H9 (cell line): Measurements from ENCODE around the gene PDLIM3. TPM values are rescaled to one million over a fixed set of nuclear protein-coding genes. Genes with fewer than 3 reads are reported as not detected.

ENCODE experiments used
- DNase-seq: peaks from one replicate; pipeline ENCODE4 v3.0.0-alpha.2; 2017
- H2AFZ ChIP-seq: one replicate; pipeline ENCODE4 v1.6.1; 2013; ENCODE audit warnings: mild to moderate bottlenecking, low read length, control low read depth, moderate library complexity
- H2AK5ac ChIP-seq: 2 replicates; pipeline ENCODE4 v1.6.1; 2013; ENCODE audit warnings: low read length, control low read depth, mixed read lengths; ENCODE audit not compliant: insufficient read length
- H2BK120ac ChIP-seq: one replicate; pipeline ENCODE4 v1.6.1; 2013; ENCODE audit warnings: low read depth, mild to moderate bottlenecking, low read length, control low read depth, inconsistent platforms; ENCODE audit not compliant: poor library complexity, severe bottlenecking
- H2BK12ac ChIP-seq: 2 replicates; pipeline ENCODE4 v1.6.1; 2013; ENCODE audit warnings: low read length, control low read depth, mixed read lengths, low read depth; ENCODE audit not compliant: insufficient read length
- H2BK15ac ChIP-seq: 2 replicates; pipeline ENCODE4 v1.6.1; 2013; ENCODE audit warnings: low read depth, low read length, control low read depth
- H2BK20ac ChIP-seq: one replicate; pipeline ENCODE4 v1.6.1; 2013; ENCODE audit warnings: low read depth, mild to moderate bottlenecking, low read length, control low read depth, inconsistent platforms; ENCODE audit not compliant: poor library complexity, severe bottlenecking
- H2BK5ac ChIP-seq: 2 replicates; pipeline ENCODE4 v1.6.1; 2013; ENCODE audit warnings: low read length, control low read depth, mixed read lengths; ENCODE audit not compliant: insufficient read length
- H3K14ac ChIP-seq: 2 replicates; pipeline ENCODE4 v1.6.1; 2013; ENCODE audit warnings: low read length, control low read depth; ENCODE audit not compliant: insufficient read depth
- H3K18ac ChIP-seq: 2 replicates; pipeline ENCODE4 v1.6.1; 2013; ENCODE audit warnings: low read depth, mild to moderate bottlenecking, mixed read lengths, low read length, control low read depth; ENCODE audit not compliant: insufficient read length
- H3K23ac ChIP-seq: 2 replicates; pipeline ENCODE4 v1.6.1; 2013; ENCODE audit warnings: low read length, control low read depth, mixed read lengths, low read depth; ENCODE audit not compliant: insufficient read length
- H3K23me2 ChIP-seq: 2 replicates; pipeline ENCODE4 v1.6.1; 2013; ENCODE audit warnings: low read depth, mild to moderate bottlenecking, mixed read lengths, low read length, control low read depth; ENCODE audit not compliant: insufficient read length, poor library complexity, severe bottlenecking
- H3K27ac ChIP-seq: 2 replicates; pipeline ENCODE4 v1.5.1; 2013; ENCODE audit warnings: low read length, control low read depth, mixed read lengths, low read depth; ENCODE audit not compliant: insufficient read length
- H3K27me3 ChIP-seq: 2 replicates; pipeline ENCODE4 v1.6.1; 2013; ENCODE audit warnings: low read length, control low read depth, inconsistent platforms; ENCODE audit not compliant: insufficient read depth
- H3K4ac ChIP-seq: 2 replicates; pipeline ENCODE4 v1.6.1; 2013; ENCODE audit warnings: low read depth, mild to moderate bottlenecking, control low read depth, inconsistent platforms, low read length, moderate library complexity
- H3K4me1 ChIP-seq: 2 replicates; pipeline ENCODE4 v1.6.1; 2013; ENCODE audit warnings: low read length, control low read depth, inconsistent platforms; ENCODE audit not compliant: insufficient read depth
- H3K4me2 ChIP-seq: 2 replicates; pipeline ENCODE4 v1.6.1; 2013; ENCODE audit warnings: low read length, control low read depth, mixed read lengths; ENCODE audit not compliant: insufficient read length, insufficient read depth
- H3K56ac ChIP-seq: 2 replicates; pipeline ENCODE4 v1.6.1; 2013; ENCODE audit warnings: low read depth, mild to moderate bottlenecking, mixed read lengths, low read length, control low read depth; ENCODE audit not compliant: insufficient read length
- H3K79me1 ChIP-seq: 2 replicates; pipeline ENCODE4 v1.6.1; 2013; ENCODE audit warnings: low read depth, mild to moderate bottlenecking, moderate library complexity, low read length, control low read depth, inconsistent platforms; ENCODE audit not compliant: insufficient read depth, poor library complexity, severe bottlenecking
- H3K79me2 ChIP-seq: 2 replicates; pipeline ENCODE4 v1.6.1; 2013; ENCODE audit warnings: low read length, control low read depth, inconsistent platforms; ENCODE audit not compliant: insufficient read depth
- H3K9ac ChIP-seq: 2 replicates; pipeline ENCODE4 v1.6.1; 2013; ENCODE audit warnings: low read length, control low read depth, mixed read lengths; ENCODE audit not compliant: insufficient read length; ENCODE audit errors: extremely low read depth
- H3K9me3 ChIP-seq: one replicate; pipeline ENCODE4 v1.6.1; 2013; ENCODE audit warnings: low read depth, low read length, inconsistent platforms; ENCODE audit not compliant: control insufficient read depth
- H3T11ph ChIP-seq: one replicate; pipeline ENCODE4 v1.6.1; 2013; ENCODE audit warnings: mild to moderate bottlenecking, low read length, control low read depth, inconsistent platforms
- H4K20me1 ChIP-seq: one replicate; pipeline ENCODE4 v1.6.1; 2013; ENCODE audit not compliant: control insufficient read depth, insufficient read length, insufficient read depth
- H4K5ac ChIP-seq: 2 replicates; pipeline ENCODE4 v1.6.1; 2013; ENCODE audit warnings: low read depth, mild to moderate bottlenecking, mixed read lengths, low read length, control low read depth; ENCODE audit not compliant: insufficient read length
- H4K8ac ChIP-seq: replicated peaks from 2 replicates; pipeline ENCODE4 v1.6.1; 2013; ENCODE audit warnings: low read length, control low read depth, mixed read lengths, low read depth; ENCODE audit not compliant: insufficient read length
- H4K91ac ChIP-seq: 2 replicates; pipeline ENCODE4 v1.6.1; 2013; ENCODE audit warnings: low read depth, mild to moderate bottlenecking, moderate library complexity, mixed read lengths, low read length, control low read depth; ENCODE audit not compliant: insufficient read length
- H3K27ac Mint-ChIP-seq, 3 experiments: 2 replicates in 2 of 3; 3 replicates in 1 of 3; pipeline ENCODE4 v1.8.0; 2020 to 2021; ENCODE audit warnings: mixed read lengths in 3 of 3, mild to moderate bottlenecking in 1 of 3, moderate library complexity in 1 of 3
- H3K27me3 Mint-ChIP-seq: 2 replicates; pipeline ENCODE4 v1.8.0; 2021; ENCODE audit warnings: low read depth, mild to moderate bottlenecking, moderate library complexity, mixed read lengths
- H3K36me3 Mint-ChIP-seq, 3 experiments: 2 replicates in 2 of 3; 3 replicates in 1 of 3; pipeline ENCODE4 v1.8.0; 2020 to 2021; ENCODE audit warnings: low read depth in 3 of 3, mixed read lengths in 3 of 3; ENCODE audit not compliant: insufficient read depth in 1 of 3
- H3K4me1 Mint-ChIP-seq, 2 experiments: 2 replicates each; pipeline ENCODE4 v1.8.0; 2020; ENCODE audit warnings: mixed read lengths in 2 of 2
- H3K4me3 Mint-ChIP-seq, 2 experiments: 2 replicates in 1 of 2; 3 replicates in 1 of 2; pipeline ENCODE4 v1.8.0; 2020 to 2021; ENCODE audit warnings: mild to moderate bottlenecking in 2 of 2, mixed read lengths in 2 of 2, moderate library complexity in 1 of 2
- H3K9me3 Mint-ChIP-seq, 2 experiments: 2 replicates in 1 of 2; 3 replicates in 1 of 2; pipeline ENCODE4 v1.8.0; 2020; ENCODE audit warnings: mild to moderate bottlenecking in 2 of 2, mixed read lengths in 2 of 2, moderate library complexity in 1 of 2
- CTCF ChIP-seq: fragments of 200-600 bp; sonication (generic); conservative IDR thresholded peaks from 3 replicates; pipeline ENCODE4 v1.8.0; 2021; ENCODE audit warnings: antibody characterized with exemption, mild to moderate bottlenecking
- WGBS: extraction: QIAGEN DNeasy Blood & Tissue Kit; methylation state at CpG from one replicate; pipeline ENCODE4 v1.1.7; 2013; ENCODE audit warnings: missing lambda C conversion rate, low lambda C conversion rate, mixed read lengths; ENCODE audit not compliant: insufficient read length; ENCODE audit errors: extremely low coverage; 5-methylcytosine and 5-hydroxymethylcytosine counted together
- total RNA-seq: library from RNA; stranded (reverse); gene quantifications from 2 replicates; pipeline ENCODE4 v1.2.1, GENCODE V29; 2021

The PDLIM3 gene
- total RNA-seq, 1 experiment from 2014 or later, result 12.0 TPM

DNA sequence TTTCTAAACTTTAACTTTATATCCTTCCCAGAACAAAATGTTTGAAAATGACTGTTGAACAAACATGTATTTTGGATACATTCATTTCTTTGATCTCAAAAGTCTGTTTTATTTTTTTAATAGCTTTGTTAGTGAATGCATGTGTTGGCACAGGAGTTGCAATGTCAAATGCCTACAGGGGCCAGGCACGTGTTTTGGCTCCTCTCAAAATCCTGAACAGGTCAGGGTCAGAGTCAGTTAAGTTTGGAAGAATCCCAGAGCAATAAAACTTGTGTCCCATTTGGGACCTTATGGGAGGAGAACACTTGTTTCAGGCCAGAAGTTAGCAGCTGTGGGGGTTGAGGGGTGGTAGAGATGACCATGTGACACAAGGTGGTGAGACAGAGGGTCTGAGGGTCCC, 34.7 kb downstream of the PDLIM3 start:
- H3K27ac Mint-ChIP-seq, result no peak overlapping the region; a peak in 1 of 7 replicates
- H3K27ac ChIP-seq, result no peak overlapping the region
- H3K79me2 ChIP-seq, result no peaks in the 10 kb centered on the region
- H3K27me3 ChIP-seq, result no peaks in the 10 kb centered on the region
- peaks cover 3 to 7% of the 10 kb centered on the region in 2 experiments; a peak in 3 of 4 replicates for H3K4me1 Mint-ChIP-seq
- H2AK5ac ChIP-seq, result no peak overlapping the region
- H2BK15ac ChIP-seq, result no peak overlapping the region
- no peaks in the 10 kb centered on the region for H3K4me1 ChIP-seq
- no peaks in the 10 kb centered on the region for H3K79me1 ChIP-seq
- no peak for DNase-seq
- no peak overlapping the region for H4K8ac ChIP-seq
- H3K14ac ChIP-seq, result no peak overlapping the region
- H2BK12ac ChIP-seq, result no peak overlapping the region
- no peak overlapping the region for H3K9ac ChIP-seq
- H3K27me3 Mint-ChIP-seq, result peaks cover 3% of the 10 kb centered on the region; the same call in 1 of the 2 replicates
- H4K20me1 ChIP-seq, result no peaks in the 10 kb centered on the region
- H3K23ac ChIP-seq, result no peak overlapping the region
- H3K4me3 Mint-ChIP-seq, result no peak overlapping the region
- H3K9me3 Mint-ChIP-seq, result peaks cover 12 to 15% of the 10 kb centered on the region in 2 experiments
- no peak overlapping the region for H4K5ac ChIP-seq
- peaks cover 12 to 38% (median 17%) of the 10 kb centered on the region in 3 experiments for H3K36me3 Mint-ChIP-seq
- H3K9me3 ChIP-seq, result peaks cover 7% of the 10 kb centered on the region
- H2BK5ac ChIP-seq, result no peak overlapping the region
- no CpG with 5 or more reads among the region's 1 CpG for WGBS
- H3K23me2 ChIP-seq, result no peaks in the 10 kb centered on the region
- no peak overlapping the region for H4K91ac ChIP-seq
- H3K4ac ChIP-seq, result no peak overlapping the region
- no peak overlapping the region for H2BK120ac ChIP-seq
- no peak overlapping the region for H3K18ac ChIP-seq
- H3T11ph ChIP-seq, result no peak overlapping the region
- no peak for TF ChIP-seq CTCF
- H3K56ac ChIP-seq, result no peak overlapping the region
- H3K4me2 ChIP-seq, result no peak overlapping the region
- no peak overlapping the region for H2AFZ ChIP-seq
- H2BK20ac ChIP-seq, result no peak overlapping the region
